ENCODE data around the gene NUDT4.

- TF ChIP-seq, protein P1, sequence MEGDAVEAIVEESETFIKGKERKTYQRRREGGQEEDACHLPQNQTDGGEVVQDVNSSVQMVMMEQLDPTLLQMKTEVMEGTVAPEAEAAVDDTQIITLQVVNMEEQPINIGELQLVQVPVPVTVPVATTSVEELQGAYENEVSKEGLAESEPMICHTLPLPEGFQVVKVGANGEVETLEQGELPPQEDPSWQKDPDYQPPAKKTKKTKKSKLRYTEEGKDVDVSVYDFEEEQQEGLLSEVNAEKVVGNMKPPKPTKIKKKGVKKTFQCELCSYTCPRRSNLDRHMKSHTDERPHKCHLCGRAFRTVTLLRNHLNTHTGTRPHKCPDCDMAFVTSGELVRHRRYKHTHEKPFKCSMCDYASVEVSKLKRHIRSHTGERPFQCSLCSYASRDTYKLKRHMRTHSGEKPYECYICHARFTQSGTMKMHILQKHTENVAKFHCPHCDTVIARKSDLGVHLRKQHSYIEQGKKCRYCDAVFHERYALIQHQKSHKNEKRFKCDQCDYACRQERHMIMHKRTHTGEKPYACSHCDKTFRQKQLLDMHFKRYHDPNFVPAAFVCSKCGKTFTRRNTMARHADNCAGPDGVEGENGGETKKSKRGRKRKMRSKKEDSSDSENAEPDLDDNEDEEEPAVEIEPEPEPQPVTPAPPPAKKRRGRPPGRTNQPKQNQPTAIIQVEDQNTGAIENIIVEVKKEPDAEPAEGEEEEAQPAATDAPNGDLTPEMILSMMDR (IDR thresholded peaks at IDR 0.05): no peak
- no peak for TF ChIP-seq POLR2A (IDR thresholded peaks at IDR 0.05)
Measured at GRCh38 chr12:93358058-93358457, 19.7 kb upstream of the NUDT4 start.

All from Peyer's patch (tissue), 4 donors.